ENCODE measurements around the gene GMPR.

DNA sequence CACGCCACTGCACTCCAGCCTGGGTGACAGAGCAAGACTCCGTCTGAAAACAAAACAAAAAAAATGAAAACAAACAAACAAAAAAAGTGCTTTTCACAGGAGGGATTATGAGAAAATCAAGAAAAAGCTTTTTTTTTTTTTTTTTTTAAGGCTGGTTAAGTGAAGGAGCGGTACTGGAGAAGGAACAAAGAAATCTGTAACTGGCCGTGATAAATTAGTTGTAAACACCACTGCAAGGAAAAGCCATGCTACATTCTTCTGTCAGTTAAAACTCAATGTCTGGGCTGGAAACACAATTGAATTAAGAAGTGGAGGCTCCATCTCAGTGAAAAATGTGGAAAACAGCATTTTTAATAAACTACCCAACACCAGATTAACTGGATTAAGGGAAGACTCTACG is 6.3 kb upstream of the GMPR start:
- TF ChIP-seq POLR2A (IDR thresholded peaks at IDR 0.05): no peak
- TF ChIP-seq, protein P1, sequence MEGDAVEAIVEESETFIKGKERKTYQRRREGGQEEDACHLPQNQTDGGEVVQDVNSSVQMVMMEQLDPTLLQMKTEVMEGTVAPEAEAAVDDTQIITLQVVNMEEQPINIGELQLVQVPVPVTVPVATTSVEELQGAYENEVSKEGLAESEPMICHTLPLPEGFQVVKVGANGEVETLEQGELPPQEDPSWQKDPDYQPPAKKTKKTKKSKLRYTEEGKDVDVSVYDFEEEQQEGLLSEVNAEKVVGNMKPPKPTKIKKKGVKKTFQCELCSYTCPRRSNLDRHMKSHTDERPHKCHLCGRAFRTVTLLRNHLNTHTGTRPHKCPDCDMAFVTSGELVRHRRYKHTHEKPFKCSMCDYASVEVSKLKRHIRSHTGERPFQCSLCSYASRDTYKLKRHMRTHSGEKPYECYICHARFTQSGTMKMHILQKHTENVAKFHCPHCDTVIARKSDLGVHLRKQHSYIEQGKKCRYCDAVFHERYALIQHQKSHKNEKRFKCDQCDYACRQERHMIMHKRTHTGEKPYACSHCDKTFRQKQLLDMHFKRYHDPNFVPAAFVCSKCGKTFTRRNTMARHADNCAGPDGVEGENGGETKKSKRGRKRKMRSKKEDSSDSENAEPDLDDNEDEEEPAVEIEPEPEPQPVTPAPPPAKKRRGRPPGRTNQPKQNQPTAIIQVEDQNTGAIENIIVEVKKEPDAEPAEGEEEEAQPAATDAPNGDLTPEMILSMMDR (IDR thresholded peaks at IDR 0.05): no peak

Data from adrenal gland (tissue), 5 donors.